Testis (tissue), 3 donors: ENCODE results near the gene OTOA. TPM values are rescaled to one million over a fixed set of nuclear protein-coding genes. Genes with fewer than 3 reads are reported as not detected.

Source experiments
- DNase-seq: peaks from one replicate; pipeline ENCODE4 v3.0.0-alpha.2; 2019
- H3K27ac ChIP-seq, 2 donors: fragments of 200-600 bp; sonication (generic); one replicate each; pipeline ENCODE4 v1.5.1; 2019
- H3K27me3 ChIP-seq: fragments of 200-600 bp; sonication (generic); one replicate; pipeline ENCODE4 v1.5.1; 2019
- H3K36me3 ChIP-seq: fragments of 200-600 bp; sonication (generic); one replicate; pipeline ENCODE4 v1.5.1; 2017; ENCODE audit warnings: low read depth; ENCODE audit errors: missing control alignments
- H3K4me1 ChIP-seq: fragments of 200-600 bp; sonication (generic); one replicate; pipeline ENCODE4 v1.5.1; 2019
- H3K4me3 ChIP-seq, 2 donors: fragments of 200-600 bp; sonication (generic); one replicate each; pipeline ENCODE4 v1.5.1; 2017 to 2019
- H3K9me3 ChIP-seq: fragments of 200-600 bp; sonication (generic); one replicate; pipeline ENCODE4 v1.5.1; 2017
- CTCF ChIP-seq, 3 experiments: fragments of 450-650 bp in 2 of 3; fragments of 200-600 bp in 1 of 3; sonication (generic) in 1 of 3; IDR thresholded peaks; one replicate each; pipeline ENCODE4 v1.5.1; 2016 to 2019; ENCODE audit warnings: antibody characterized with exemption in 3 of 3, mild to moderate bottlenecking in 2 of 3, moderate library complexity in 1 of 3
- POLR2A ChIP-seq: fragments of 450-650 bp; IDR thresholded peaks from one replicate; pipeline ENCODE4 v1.6.1; 2017; ENCODE audit warnings: antibody characterized with exemption, mild to moderate bottlenecking, moderate library complexity
- WGBS, 2 donors: methylation state at CpG; one replicate each; pipeline ENCODE4 v1.1.5; 2018; 5-methylcytosine and 5-hydroxymethylcytosine counted together
- intact Hi-C: fragments of 100-400 bp; cut with DNase I; formaldehyde crosslinking; loops from one replicate; pipeline ENCODE4 v1.15.1; 2023; ENCODE audit warnings: low total_unique reads
- polyA plus RNA-seq: library from polyadenylated mRNA; stranded (reverse); fragments of 350-450 nt; fragmentation: Illumina TruSeq; extraction: RNeasy Lipid Tissue Mini Kit (QIAGEN cat#74804); gene quantifications from one replicate; pipeline ENCODE4 v1.2.3, GENCODE V29; 2014; ENCODE audit warnings: low read depth, low replicate concordance; ENCODE audit not compliant: insufficient read depth
- total RNA-seq, 2 donors: library from RNA; depleted of rRNA; stranded (reverse); fragments of >200 nt; gene quantifications; one replicate each; pipeline ENCODE4 v1.2.3, GENCODE V29; 2016

The OTOA gene
- total and polyA plus RNA-seq, 3 donors from 2014 or later: 6.5 to 19.7 (median 11.2) TPM

- no peak overlapping the region for H3K4me3 ChIP-seq
- peaks cover 11% of the 10 kb centered on the region for H3K4me1 ChIP-seq
- H3K9me3 ChIP-seq: no peaks in the 10 kb centered on the region
- intact Hi-C loops: no loop called here
- no peaks in the 10 kb centered on the region for H3K27me3 ChIP-seq
- H3K27ac ChIP-seq: no peak overlapping the region
- WGBS, 2 donors: 80 to 84% methylated on average over 7 of the region's 7 CpGs
- DNase-seq: no peak
- no peak for TF ChIP-seq CTCF (IDR thresholded peaks at IDR 0.05)
- no peak for TF ChIP-seq POLR2A
- no peaks in the 10 kb centered on the region for H3K36me3 ChIP-seq
These were observed 20.9 kb upstream of the OTOA start for GRCh38 chr16:21642861-21643260.

- TF ChIP-seq POLR2A: no peak
- no peak for TF ChIP-seq CTCF (IDR thresholded peaks at IDR 0.05)
- Histone ChIP-seq H3K27me3 (no peaks in the 10 kb centered on the region), H3K9me3 (no peaks in the 10 kb centered on the region), H3K4me1 (peaks cover 15% of the 10 kb centered on the region), H3K4me3 (no peak overlapping the region), H3K27ac (no peak overlapping the region), H3K36me3 (no peaks in the 10 kb centered on the region)
- WGBS, 2 donors: 92 to 98% methylated on average over 3 of the region's 3 CpGs
- intact Hi-C loops: no loop called here
- DNase-seq: no peak
These were observed 20.0 kb upstream of the OTOA start for GRCh38 chr16:21643785-21644184.

GRCh38 chr16:21644674-21645073, 19.1 kb upstream of the OTOA start:
- no peak for DNase-seq
- Histone ChIP-seq H3K4me1 (peaks cover 15% of the 10 kb centered on the region), H3K4me3 (no peak overlapping the region), H3K36me3 (no peaks in the 10 kb centered on the region), H3K27ac (peak overlapping the region in 1 of 2 donors; percentile 37), H3K27me3 (no peaks in the 10 kb centered on the region), H3K9me3 (no peaks in the 10 kb centered on the region)
- intact Hi-C loops: no loop called here
- WGBS, 2 donors: 72 to 77% methylated on average over 4 of the region's 4 CpGs
- no peak for TF ChIP-seq CTCF (IDR thresholded peaks at IDR 0.05)
- TF ChIP-seq POLR2A: no peak

- no peak for DNase-seq
- no peak for TF ChIP-seq POLR2A
- TF ChIP-seq CTCF (IDR thresholded peaks at IDR 0.05): no peak
- peaks cover 15% of the 10 kb centered on the region for H3K4me1 ChIP-seq
- no peaks in the 10 kb centered on the region for H3K9me3 ChIP-seq
- no peaks in the 10 kb centered on the region for H3K27me3 ChIP-seq
- 68 to 74% methylated on average over 9 of the region's 9 CpGs for WGBS, 2 donors
- no peak overlapping the region for H3K4me3 ChIP-seq
- no peaks in the 10 kb centered on the region for H3K36me3 ChIP-seq
- peak overlapping the region in 1 of 2 donors; percentile 37 for H3K27ac ChIP-seq
- intact Hi-C loops: no loop called here
These were observed 18.5 kb upstream of the OTOA start for GRCh38 chr16:21645261-21645721.

DNA sequence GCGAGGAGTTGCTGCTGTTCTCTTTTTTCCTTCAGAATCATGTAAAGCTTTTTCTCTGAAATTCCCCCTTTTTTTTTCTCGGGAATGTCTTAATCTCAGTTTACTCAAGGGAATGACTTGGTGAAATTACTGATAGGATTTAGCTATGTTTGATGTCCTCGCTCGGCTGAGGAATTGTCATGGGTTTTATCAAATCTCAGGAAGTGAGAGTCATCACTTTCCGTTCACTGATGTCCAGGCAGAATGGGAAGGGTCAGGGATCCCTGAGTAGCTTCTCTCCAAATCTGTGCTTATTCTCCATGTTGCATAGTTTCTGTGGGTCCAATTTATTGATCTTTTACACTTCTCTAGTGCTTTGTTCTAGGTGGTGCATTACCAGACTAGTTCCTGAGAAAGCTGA, 17.7 kb upstream of the OTOA start:
- H3K9me3 ChIP-seq: no peaks in the 10 kb centered on the region
- H3K27ac ChIP-seq: peak overlapping the region in 1 of 2 donors; percentile 37
- no peaks in the 10 kb centered on the region for H3K27me3 ChIP-seq
- peaks cover 10% of the 10 kb centered on the region for H3K4me1 ChIP-seq
- intact Hi-C loops: no loop called here
- no peaks in the 10 kb centered on the region for H3K36me3 ChIP-seq
- no peak for DNase-seq
- TF ChIP-seq POLR2A (no peak), CTCF (IDR thresholded peaks at IDR 0.05) (no peak)
- 35 to 60% methylated on average over 5 of the region's 5 CpGs for WGBS, 2 donors
- no peak overlapping the region for H3K4me3 ChIP-seq
